Brain microvascular endothelial cell (primary cell): ENCODE results near the gene IRGQ.

Experiments
- DNase-seq: peaks from one replicate; pipeline ENCODE4 v3.0.0-alpha.2; 2020
- H3K27ac ChIP-seq: fragments of 250-450 bp; sonication (Bioruptor Pico); 2 replicates; pipeline ENCODE4 v1.5.1; 2020; ENCODE audit warnings: mild to moderate bottlenecking, moderate library complexity
- H3K27me3 ChIP-seq: fragments of 250-450 bp; sonication (Bioruptor Pico); replicated peaks from 2 replicates; pipeline ENCODE4 v1.5.1; 2020; ENCODE audit warnings: mild to moderate bottlenecking
- H3K36me3 ChIP-seq: fragments of 250-450 bp; sonication (Bioruptor Pico); replicated peaks from 2 replicates; pipeline ENCODE4 v1.5.1; 2020; ENCODE audit warnings: mild to moderate bottlenecking
- H3K4me3 ChIP-seq: 2 replicates; pipeline ENCODE4 v1.5.1; 2011; ENCODE audit warnings: low read depth, mild to moderate bottlenecking, control low read depth, low read length, moderate library complexity
- in situ Hi-C: cut with HindIII; loops from 2 replicates; pipeline ENCODE4 v1.10.0; 2017; ENCODE audit warnings: low sequenced_read_pairs, low pct_ligation_motif_present
- TF ChIP-seq, protein P1 (sequence below): IDR thresholded peaks from 2 replicates; pipeline ENCODE4 v1.5.1; 2011; ENCODE audit warnings: low read depth, mild to moderate bottlenecking, moderate library complexity, low read length, control low read depth, inconsistent platforms; ENCODE audit errors: missing control alignments

Gene IRGQ

DNA sequence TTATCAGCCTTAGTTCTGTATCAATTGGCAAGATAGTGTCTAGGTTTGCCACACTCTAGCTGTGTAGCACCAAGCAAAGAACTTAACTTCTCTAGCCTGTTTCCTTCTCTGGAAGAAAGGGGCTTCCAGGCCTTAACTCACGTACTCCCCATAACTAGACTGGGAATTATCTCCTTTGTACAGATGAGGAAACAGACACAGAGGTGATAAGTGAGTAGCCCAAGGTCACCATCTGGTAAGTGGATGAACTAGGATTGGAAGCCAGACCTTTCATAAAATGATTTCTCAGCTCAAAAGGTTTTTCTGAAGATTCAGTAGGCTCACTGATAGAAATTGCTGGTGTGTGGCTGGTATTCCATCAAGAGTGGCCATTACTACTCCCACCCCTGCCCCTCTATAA is 20.4 kb upstream of the IRGQ start:
- DNase-seq = no peak
- no peaks in the 10 kb centered on the region for H3K27me3 ChIP-seq
- no peak overlapping the region for H3K27ac ChIP-seq
- H3K36me3 ChIP-seq = no peaks in the 10 kb centered on the region
- TF ChIP-seq, protein P1, sequence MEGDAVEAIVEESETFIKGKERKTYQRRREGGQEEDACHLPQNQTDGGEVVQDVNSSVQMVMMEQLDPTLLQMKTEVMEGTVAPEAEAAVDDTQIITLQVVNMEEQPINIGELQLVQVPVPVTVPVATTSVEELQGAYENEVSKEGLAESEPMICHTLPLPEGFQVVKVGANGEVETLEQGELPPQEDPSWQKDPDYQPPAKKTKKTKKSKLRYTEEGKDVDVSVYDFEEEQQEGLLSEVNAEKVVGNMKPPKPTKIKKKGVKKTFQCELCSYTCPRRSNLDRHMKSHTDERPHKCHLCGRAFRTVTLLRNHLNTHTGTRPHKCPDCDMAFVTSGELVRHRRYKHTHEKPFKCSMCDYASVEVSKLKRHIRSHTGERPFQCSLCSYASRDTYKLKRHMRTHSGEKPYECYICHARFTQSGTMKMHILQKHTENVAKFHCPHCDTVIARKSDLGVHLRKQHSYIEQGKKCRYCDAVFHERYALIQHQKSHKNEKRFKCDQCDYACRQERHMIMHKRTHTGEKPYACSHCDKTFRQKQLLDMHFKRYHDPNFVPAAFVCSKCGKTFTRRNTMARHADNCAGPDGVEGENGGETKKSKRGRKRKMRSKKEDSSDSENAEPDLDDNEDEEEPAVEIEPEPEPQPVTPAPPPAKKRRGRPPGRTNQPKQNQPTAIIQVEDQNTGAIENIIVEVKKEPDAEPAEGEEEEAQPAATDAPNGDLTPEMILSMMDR = no peak
- H3K4me3 ChIP-seq = no peak overlapping the region
- in situ Hi-C loops = no loop called here

DNA sequence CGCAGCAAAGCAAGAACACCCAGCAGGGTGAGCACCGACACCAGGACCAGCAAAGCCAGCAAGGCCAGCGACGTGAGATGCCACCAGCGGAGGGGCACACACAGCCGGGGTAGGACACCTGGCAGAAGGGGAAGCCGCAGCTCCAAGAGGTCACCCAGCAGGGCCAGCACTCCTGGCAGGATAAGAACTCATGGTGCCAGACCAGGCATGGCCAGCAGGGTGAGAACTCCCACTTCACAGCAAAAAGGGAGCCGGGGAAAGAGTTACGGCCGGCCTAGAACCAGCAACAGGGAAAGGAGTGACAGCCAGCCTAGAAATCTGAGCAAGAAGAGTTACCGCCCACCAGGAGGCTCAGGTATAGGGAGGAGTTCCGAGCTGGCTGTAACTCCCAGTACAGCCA is 16.4 kb upstream of the IRGQ start:
- no peak for DNase-seq
- peaks cover 8% of the 10 kb centered on the region for H3K36me3 ChIP-seq
- H3K27me3 ChIP-seq = no peaks in the 10 kb centered on the region
- in situ Hi-C loops = no loop called here
- H3K4me3 ChIP-seq = no peak overlapping the region
- H3K27ac ChIP-seq = no peak overlapping the region
- TF ChIP-seq, protein P1 = peak; percentile 12

DNA sequence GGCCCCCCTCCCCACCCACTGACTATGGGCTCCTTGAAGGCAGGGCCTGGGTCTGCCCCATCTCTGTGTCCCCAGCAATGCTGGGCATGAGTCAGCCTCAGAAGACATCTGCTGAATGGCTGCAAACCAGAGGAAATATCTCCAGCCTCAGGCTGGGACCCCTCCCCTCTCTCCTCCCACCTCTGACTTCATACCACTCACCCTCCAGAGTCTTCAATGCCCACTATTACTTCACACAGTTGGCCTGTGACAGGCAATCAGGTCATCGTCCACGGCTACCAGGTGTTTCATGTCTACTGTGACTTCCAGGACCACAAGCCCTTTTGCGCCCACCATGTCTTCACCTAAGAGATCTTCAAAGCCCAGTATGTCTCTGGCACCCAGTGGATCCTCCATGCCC is 15.9 kb upstream of the IRGQ start, which contains the start of gene SRRM5:
Gene SRRM5, plus strand, starts transcription at position 301 of the 400 bp plus-strand sequence. Its CDS starts 34 bp downstream, at position 335.
- Histone ChIP-seq H3K27ac (peak within 1 kb of the TSS; percentile 35), H3K27me3 (no peaks in the 10 kb centered on the region), H3K36me3 (peaks cover 10% of the 10 kb centered on the region), H3K4me3 (no peak within 1 kb of the TSS)
- TF ChIP-seq, protein P1 = no peak
- in situ Hi-C loops = no loop called here
- DNase-seq = no peak

DNA sequence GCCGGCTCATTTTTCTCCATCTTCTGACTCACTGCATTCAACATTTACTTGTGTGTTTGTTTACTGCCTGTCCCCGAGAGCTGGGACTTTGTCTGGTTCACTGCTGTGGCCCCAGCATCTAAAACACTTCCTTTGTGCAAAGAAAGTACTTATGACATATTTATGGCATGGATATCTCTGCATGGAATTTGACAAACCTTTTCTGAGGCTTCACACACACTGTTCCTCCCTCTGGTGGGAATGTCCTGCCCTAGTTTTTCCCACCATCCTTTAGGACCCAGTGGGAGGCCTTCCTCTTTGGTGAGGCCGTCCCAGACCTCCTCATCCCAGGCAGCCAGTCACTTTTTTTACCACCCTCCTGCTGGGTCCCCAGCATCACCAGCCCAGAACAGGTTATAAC is 14.6 kb upstream of the IRGQ start:
- TF ChIP-seq, protein P1 = no peak
- Histone ChIP-seq H3K36me3 (peaks cover 11% of the 10 kb centered on the region), H3K4me3 (no peak overlapping the region), H3K27me3 (no peaks in the 10 kb centered on the region), H3K27ac (peak overlapping the region; percentile 35)
- in situ Hi-C loops = no loop called here
- peak; percentile 57 for DNase-seq

DNA sequence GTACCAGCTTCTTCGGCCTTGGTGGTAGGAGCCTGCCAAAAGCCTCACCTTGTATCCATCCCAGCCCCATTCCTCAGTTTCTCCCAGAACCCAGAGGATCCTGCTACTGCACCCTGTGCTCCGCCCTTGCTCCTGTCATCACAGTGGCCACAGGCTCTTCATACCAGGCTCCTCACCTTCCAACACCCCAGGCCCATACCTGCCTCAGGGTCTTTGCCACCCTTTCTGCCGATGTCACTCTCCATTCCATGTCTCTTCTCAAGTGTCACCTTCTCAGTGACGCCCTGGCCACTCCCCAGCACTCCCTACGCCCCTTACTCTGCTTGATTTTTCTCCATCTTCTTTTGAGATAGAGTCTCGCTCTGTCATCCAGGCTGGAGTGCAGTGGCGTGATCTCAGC is 13.9 kb upstream of the IRGQ start:
- TF ChIP-seq, protein P1 = no peak
- Histone ChIP-seq H3K4me3 (no peak overlapping the region), H3K27ac (peak overlapping the region; percentile 35), H3K36me3 (peaks cover 11% of the 10 kb centered on the region), H3K27me3 (no peaks in the 10 kb centered on the region)
- in situ Hi-C loops = no loop called here
- DNase-seq = no peak
